EL (cell line): ENCODE data around the gene TRPM2.
"Not testable (repeated sequence)": the region's sequence is repeated elsewhere in the genome, so short reads cannot be mapped to it uniquely, and the experiment has no call there.

Experiments
- DNase-seq: peaks from one replicate; pipeline ENCODE4 v3.0.0-alpha.2; 2016

TRPM2 gene

DNA sequence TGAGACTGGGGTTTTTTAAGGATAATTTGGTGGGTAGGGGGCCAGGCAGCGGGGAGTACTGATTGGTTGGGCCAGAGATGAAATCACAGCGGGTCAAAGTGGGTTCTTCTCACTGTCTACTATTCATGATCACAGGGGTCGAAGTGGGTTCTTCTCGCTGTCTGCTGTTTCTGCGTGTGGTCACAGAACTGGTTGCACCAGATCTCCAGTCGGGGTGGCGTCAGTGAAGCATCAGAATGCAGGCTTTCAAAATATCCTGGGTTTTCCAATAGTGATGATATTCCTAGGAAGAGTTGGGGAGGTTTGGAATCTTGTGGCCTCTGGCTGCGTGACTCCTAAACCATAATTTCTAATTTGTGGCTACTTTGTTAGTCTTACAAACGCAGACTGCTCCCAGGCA lies 45.1 kb downstream of the TRPM2 start:
- no peak for DNase-seq

DNA sequence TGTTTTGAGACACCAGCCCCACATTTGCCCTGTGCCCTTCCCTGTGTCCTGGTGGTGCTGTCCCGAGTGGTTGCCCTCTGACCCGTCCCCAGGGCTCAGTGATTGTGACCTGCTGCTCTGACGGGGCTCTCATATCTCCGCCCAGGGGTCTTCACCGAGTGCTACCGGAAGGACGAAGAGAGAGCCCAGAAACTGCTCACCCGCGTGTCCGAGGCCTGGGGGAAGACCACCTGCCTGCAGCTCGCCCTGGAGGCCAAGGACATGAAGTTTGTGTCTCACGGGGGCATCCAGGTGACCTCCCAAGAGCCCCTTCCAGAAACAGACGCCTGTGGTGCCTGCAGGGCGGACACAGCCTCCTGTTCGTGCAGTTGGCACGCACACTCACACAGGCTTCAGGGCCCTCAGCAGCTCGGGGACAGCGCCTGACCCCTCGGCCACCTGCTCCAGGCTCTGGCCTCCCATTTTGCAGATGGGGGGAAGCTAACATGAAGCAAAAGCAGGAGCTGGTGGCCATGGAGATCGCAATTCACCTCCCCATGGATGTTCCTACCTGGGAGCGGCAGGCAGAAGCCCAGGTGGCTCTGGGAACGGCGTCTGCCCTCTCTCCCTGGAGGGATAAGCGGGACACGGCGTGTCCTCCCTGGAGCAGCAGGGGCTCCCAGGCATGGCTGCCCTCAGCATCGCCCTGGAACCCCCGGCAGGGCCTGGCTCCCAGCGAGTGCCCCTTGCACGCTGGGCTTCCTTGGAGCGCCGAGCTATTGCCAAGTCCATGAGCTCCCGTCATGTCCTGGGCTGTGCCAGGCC lies 45.9 kb downstream of the TRPM2 start:
- no peak for DNase-seq

DNA sequence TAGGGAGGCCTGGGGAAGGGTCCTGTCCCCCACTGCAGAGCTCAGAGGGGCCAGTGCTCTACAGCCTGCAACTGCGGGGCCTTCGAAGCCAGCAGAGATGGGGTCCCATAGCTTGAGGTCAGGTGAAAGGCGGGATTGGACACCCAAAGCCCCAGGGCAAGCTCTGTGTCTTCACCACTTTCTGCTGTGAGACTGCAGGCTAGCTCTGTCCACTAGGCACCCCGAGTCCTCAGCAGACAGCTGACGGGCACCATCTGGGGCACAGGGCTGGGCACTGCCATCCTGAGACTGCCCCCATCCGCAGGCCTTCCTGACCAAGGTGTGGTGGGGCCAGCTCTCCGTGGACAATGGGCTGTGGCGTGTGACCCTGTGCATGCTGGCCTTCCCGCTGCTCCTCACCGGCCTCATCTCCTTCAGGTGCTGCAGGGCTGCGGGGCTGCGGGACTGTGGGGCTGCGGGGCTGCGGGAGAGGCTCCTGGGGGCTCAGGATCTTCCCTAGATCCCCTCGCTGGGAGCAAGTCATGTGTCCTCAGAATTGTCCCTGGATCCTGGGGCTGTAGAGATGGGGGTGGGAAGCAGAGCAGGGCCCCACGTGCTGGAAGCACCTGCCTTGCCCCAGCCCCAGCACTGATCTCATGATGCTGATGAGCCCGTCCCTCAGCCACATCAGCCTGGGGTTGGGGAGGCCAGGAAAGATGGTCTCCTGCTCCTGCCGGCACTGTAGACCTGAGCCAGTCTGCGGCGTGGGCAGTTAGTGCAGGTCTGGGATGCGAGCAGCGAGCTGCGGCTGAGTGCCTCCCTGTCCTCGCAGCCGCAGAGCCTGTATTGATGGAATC lies 46.8 kb downstream of the TRPM2 start:
- DNase-seq, result no peak

DNA sequence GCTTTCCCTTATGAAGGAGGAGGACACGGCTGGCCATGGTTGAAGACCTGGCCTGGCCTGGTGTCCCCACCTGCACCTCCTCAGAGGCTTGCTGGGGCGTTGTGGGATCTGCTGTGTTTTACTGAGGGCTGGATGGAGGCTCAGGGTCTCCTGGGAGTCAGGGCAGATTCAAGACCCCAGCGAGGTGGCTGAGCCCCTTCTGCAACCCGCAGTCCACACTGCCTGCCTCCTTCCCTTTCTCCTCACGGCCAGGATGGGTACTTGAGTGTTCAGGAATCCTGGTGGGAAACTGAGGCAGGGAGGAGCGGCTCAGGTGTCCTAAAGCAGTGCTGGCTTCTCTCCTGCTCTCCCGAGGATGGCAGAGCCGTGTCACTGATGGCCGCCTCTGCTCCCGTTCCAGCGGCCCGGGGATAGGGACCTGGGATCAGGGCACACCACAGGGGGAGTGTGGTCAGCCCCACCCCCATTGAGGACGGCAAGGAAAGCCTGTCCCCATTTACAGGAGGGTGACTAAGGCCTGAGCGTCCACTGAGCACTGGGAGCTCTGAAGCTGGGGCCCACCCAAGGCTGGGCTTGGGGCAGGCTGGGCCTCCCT lies 47.5 kb downstream of the TRPM2 start:
- no peak for DNase-seq

DNA sequence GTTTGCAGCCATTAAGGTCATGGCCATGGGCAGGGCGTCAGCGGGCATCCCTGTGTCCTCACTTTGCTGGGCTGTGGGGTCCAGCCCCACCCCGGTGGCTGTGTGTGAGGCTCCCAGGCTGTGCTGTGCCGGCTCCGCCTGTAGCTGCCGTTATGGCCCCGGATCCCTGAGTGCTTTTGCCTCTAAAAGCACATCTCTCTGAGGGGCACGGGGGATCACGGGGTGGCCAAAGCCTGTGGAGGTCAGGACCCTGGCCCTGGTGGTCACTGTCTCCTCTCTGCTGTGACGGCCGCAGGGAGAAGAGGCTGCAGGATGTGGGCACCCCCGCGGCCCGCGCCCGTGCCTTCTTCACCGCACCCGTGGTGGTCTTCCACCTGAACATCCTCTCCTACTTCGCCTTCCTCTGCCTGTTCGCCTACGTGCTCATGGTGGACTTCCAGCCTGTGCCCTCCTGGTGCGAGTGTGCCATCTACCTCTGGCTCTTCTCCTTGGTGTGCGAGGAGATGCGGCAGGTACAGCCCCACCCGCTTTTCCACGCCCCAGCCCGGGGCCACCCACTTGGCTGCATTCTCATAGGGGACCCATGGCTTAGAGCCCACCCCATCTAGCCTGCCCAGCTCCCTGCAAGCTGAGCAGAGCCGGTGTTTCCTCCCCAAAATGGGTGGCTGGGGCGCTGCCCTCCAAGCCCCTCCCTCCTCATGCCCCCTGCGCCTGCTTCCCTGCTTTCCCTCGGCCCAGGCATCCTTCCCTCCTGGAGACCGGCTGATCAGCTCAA lies 48.2 kb downstream of the TRPM2 start:
- no peak for DNase-seq

DNA sequence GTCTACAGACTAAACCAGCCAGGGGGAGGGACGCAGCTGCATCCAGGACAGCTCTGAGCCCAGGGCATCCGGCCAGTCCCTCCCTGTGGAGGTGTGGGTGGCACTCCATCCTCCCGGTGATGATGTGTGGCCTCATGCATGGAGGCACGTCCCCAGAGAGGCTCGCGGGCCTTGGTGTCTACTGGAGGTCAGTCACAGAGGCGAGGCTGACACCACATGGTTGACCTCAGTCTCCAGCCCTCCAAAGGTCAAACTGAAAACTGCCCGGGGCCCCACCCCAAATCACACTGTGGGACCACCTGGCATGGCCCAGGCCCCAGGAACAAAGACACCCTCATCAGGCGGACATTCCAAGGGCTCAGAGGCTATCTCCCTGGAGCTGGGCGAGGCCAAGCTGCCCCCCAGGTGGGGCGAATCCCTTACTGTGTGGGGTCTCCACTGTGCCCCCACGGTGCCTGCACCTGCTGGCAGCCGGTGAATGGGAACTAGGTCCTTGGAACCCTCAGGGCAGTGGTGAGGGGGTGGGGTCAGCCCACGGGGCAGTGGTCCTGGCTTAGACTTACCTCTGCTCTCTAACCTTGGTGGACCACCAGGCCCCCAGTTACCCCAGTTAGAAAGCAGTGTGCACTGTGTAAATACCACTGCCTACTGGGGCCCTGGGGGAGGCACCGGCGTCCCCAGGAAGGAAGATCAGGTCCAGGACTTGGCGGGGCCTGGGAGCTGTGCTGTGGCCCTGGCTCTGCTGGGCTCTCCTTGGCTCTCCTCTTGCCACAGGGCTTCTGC lies 49.1 kb downstream of the TRPM2 start:
- DNase-seq, result no peak

DNA sequence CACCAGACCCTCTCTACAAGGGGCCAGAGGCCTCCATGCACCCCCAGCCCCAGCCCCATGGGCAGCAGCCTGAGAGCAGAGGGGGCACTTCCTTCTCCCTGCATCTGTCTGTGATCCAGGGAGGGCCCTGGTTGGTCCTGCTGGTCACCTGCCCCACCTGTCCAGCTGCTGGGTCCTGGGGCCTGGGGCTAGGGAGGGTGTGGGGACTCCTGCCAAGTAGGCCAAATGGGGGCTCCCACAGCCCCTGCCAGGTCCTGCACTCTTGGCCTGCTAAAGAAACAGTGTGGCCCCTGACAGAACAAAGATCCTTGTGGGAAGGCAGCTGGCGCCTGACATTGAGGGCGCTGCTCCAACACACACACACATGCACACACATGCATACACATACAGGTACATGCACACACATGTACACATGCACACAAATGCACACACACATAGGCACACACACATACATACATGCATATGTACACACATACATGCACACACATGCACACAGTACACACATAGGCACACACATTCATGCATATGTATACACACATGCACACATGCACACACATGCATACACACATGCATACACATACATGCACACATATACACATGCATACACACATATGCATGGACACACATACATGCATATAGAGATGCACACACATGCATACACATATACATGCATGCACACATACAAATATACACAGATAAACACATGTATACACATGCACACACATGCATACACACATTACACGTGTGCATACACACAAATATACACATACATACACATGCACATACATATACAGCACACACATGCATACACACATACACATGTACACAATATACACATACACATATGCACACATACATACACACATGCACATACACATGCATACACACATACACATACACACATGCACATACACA lies 49.9 kb downstream of the TRPM2 start:
- DNase-seq, result no peak

DNA sequence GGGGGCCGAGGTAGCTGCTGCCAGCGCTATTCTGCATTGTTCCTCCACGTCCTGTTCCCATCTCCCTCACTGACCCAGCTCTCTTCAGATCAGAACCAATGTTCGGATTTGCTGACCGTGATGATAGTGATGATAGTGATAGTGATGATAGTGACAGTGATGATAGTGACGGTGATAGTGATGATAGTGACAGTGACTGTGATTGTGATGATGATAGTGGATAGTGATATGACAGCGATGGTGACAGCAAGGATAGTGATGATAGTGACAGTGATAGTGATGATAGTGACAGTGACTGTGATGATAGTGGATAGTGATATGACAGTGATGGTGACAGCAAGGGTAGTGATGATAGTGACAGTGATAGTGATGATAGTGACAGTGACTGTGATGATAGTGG lies 51.1 kb downstream of the TRPM2 start:
- DNase-seq, result not testable (repeated sequence)

DNA sequence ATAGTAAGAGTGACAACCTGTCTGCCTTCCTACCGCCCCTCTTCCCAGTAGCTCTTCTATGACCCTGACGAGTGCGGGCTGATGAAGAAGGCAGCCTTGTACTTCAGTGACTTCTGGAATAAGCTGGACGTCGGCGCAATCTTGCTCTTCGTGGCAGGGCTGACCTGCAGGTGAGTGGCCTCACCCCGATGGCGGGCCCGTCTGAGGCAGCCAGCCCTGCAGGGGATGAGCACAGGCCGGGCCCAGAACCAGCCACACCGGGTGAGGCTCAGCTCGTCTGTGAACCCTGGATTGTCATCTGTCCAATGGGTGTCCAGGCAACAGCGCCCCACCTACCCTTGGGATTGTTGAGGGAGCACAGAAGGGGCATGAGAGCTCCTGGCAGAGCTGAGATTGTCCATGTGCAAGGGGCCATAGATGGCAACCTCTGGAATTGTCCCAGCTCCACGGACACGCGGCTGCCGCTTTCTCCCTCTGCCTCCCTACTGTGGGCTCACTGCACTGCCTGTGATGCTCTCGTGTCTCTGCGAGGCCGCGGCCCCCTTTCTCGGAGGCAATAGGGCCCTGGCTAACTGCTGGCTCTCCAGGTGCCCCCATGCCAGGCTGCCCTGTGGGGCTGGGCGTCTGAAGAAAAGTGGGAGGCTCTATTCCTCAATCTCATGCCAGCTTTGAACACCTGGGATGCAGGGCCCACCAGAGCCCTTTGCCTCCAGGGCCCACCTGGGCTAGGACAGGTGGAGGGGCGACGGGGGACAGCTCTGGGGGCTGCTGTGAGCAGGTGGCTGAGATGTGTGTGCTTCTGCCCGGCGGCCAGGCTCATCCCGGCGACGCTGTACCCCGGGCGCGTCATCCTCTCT lies 51.9 kb downstream of the TRPM2 start:
- no peak for DNase-seq

DNA sequence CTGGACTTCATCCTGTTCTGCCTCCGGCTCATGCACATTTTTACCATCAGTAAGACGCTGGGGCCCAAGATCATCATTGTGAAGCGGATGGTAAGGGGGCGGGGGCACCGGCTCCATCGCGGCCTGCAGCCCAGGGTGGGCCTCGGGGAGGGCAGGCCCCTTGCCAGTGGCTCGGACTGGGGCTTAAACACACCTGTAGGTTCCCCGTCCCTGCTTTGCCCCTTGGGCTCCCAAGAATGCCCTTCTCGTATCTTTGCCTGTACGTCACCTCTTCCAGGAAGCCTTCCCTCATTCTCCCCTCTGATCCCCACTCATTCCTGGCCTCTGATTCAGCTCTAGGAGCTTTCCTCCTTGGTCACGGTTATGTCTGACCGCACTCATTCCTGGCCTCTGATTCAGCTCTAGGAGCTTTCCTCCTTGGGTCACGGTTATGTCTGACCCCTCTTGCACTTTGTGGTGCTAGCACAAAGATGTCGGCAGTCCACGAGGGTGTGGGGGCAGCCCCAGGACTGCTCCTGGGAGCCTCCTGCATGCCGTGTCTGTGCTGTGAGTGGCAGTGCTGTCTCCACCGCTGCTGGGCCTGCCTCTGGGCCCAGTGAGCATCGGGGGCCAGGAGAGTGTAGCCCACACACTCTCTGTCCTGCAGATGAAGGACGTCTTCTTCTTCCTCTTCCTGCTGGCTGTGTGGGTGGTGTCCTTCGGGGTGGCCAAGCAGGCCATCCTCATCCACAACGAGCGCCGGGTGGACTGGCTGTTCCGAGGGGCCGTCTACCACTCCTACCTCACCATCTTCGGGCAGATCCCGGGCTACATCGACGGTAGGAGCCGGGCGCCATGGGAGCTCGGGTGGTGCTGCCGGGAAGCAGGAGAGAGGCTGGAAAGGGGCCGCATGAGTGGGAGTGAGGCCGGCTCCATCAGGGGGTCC lies 52.8 kb downstream of the TRPM2 start:
- peak; percentile 83 for DNase-seq

DNA sequence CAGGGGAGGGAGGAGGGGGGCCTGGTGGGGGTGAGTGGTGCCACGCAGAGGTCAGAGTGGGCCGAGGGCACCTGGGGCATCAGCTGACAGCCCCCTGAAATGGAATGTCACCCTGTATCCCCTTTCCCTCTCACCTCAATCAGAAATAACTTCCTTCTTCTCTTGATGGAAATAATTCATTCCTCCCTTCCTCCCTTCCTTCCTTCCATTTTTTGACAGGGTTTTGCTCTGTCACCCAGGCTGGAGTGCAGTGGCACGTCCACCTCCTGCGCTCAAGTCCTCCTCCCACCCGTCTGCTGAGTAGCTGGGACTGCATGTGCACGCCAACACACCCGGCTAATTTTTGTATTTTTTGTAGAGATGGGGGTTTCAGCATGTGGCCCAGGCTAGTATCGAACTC lies 53.5 kb downstream of the TRPM2 start:
- DNase-seq, result no peak

DNA sequence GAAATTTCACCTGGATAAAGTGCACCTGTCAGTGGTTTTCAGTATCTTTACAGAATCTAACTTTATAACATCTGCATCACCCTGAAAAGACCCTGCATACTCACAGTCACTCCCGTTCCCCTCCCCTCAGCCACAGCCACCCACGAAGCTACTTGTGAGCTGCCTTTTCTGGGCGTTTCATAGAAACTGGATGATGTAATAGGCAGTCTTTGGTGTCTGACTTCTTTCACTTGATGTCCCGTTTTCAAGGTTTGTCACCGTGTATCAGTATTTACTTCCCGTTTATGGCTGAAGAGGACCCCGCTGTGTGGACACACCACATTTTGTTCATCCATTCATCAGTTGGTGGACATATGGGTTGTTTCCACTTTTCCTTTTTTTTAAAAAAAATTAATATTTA lies 54.1 kb downstream of the TRPM2 start:
- DNase-seq, result no peak

DNA sequence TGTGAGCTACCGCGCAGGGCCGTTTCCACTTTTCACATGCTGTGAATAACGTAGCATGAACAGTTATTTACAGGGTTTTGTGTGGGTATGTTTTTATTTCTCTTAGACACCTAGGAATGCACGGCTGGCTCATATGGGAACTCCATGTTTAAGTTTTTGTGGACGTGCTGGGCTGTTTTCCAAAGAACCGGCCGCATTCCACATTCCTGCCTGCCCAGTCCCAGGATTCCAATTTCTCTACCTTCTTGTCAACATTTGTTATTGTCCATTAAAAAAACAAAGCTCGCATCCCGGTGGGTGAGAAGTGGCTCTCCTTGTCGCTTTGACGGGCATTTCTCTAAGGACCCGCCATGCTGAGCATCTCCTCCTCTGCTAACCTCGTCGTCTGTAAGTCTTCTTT lies 54.8 kb downstream of the TRPM2 start:
- DNase-seq, result no peak

DNA sequence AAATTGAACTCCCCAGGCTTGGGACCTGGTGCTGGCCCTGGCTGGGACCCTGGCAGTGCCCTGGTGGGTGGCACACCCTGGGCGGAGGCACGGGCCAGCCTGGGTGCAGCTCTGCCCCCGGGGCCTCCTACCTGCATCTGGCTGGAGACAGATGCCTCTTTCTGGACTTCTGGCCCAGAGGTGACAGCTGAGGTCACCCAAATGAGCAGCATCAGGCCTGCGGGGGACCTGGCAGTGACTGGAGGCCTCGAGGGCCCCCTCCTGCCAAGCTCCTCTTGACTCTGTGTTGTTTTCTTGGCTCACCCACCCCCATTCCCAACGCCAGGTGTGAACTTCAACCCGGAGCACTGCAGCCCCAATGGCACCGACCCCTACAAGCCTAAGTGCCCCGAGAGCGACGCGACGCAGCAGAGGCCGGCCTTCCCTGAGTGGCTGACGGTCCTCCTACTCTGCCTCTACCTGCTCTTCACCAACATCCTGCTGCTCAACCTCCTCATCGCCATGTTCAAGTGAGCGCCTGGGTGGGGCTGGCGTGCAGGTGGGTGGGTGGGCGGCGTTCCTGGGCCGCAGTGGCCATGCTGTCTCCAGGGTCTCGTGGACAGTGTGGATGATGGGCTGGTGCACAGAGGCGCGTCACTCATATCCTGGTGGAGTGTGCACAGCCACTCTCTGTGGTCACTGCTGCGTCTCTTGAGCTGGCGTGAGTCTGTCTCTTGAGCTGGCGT lies 60.3 kb downstream of the TRPM2 start:
- no peak for DNase-seq

DNA sequence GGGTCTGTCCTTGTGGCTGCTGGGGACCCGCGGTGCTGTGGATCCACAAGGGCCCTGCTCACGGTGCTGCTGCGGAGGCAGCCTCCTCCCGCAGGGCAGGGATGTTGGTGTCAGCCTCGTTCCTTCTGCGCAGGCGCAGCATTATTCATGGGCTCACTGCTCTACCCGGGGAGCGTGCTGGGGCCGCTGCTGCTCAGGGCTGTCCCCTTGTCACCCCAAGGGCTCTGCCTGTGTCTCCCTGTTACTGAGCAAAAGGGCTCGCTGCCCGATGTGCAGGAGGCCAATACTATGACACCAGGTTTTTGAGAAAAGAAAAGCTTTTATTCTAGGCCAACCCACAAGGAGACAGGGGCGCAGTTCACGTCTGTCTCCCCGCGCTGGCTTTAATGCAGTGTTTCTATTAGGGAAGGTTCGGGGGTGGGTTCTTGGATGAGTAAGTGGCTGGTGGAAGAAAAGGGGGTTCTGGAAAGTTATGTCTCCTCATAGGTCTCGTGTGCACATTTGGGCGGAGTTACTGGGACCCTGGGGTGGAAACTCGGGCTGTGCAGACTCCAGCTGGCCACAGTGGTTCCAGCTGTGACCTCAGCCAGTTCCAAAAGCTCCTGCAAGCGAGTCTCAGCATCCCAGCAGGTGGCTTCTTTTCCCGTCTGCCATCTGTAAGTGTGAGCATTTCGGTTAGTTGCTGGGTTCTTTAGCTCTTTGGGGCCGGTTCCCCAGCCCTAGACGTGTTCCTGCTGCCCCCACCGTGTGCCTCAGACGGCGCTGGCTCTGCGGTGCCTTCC lies 61.1 kb downstream of the TRPM2 start:
- DNase-seq, result no peak

DNA sequence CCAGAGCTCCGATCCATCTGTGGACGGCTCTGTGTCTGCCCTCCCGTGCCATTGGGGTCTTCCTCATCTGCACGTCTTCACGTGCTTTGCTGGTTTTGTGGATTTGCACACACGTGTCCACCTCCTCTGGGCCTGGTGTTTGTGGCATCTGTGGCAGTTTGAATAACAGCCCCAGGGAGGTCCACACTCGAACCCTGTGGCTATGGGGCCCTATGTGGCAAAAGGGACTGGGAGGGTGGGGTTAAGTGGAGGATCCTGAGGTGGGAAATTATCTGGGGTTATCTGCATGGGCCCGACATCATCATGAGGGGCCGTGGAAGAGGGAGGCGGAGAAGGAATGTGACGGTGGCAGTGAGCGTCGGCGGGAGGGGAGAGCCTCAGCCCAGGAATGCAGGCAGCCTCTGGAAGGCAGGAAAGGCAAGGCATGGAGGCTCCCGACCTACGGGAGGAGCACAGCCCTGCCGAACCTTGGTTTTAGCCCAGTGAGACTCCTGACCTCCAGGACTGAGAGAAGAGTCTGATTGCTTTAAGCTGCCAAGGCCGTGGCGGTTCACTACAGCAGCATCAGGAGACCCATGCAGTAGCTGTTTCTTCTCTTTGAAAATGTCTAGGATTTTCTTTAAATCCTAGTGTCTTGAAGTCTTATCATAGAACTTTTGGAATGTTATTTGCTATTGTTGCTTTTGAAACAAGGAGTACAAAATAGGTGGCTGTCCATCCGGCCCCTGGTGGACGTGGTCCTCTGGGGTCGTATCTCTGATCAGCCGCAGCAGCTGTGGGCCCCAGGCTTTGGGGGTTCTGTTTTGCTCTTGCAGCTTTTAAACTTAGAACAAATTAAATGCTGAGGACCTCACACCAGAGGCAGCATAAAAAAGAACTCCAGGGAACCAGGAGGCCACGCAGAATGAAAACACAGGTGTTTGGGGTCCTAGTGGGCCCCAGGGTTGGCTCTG lies 61.9 kb downstream of the TRPM2 start:
- no peak for DNase-seq
